HG03378 (cell line): Measurements from ENCODE around the gene SPRR1B.
"Not testable (repeated sequence)": the region's sequence is repeated elsewhere in the genome, so short reads cannot be mapped to it uniquely, and the experiment has no call there.

Source experiments
- ATAC-seq: cut with Tn5 transposase; IDR thresholded peaks from one replicate; pipeline ENCODE4 v1.9.1; 2021; ENCODE audit warnings: mild to moderate bottlenecking, moderate library complexity; ENCODE audit not compliant: unreplicated experiment

SPRR1B gene

DNA sequence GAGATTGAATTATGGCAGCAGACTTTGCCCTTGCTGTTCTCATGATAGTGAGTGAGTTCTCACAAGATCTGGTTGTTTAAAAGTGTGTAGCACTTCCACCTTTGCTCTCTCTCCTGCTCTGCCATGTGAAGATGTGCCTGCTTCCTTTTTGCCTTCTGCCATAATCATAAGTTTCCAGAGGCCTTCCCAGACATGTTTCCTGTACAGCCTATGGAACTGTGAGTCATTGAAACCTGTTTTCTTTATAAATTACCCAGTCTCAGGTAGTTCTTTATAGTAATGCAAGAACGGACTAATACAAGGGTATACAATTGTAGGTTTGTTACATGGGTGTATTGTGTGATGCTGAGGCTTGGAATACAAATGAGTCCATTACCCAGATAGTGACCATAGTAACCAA, 4.2 kb downstream of the SPRR1B start:
- ATAC-seq: no peak

DNA sequence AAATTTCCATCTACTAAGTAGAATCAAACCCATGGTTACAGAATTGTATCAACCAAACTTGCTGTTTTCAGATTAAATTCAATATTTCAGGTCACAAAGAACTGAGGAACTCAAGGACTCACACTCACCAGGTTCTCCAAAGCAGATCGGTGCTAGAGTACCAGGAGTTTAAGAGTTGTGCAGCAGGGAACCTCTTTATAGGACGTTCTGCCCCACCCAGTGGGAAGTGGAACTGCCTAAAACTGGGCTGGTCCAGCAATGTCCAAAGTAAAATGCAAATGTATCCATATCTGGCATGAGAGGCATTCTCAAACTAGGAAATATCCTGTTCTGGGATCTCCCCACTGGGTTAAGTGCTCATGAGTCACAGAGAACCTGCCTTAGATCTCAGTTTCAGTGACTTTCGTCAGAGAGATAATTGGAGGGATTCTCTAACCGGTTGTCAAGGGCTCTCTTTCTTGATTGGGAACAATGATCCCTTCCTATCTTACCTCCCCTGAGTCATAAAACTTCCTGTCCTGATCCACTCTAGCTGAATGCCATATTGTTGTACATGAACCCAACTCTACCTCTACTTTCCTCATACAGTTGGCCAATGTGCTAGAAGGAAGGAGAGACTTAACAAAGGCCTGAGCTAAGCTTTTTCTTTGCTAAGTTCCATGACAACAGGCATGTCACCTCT, 10.1 kb downstream of the SPRR1B start, which contains the start of gene SPRR2D:
Gene SPRR2D (minus strand): TSS at position 171 of the 682 bp plus-strand sequence. CDS start 774 bp downstream, outside the sequence.
- ATAC-seq: no peak

DNA sequence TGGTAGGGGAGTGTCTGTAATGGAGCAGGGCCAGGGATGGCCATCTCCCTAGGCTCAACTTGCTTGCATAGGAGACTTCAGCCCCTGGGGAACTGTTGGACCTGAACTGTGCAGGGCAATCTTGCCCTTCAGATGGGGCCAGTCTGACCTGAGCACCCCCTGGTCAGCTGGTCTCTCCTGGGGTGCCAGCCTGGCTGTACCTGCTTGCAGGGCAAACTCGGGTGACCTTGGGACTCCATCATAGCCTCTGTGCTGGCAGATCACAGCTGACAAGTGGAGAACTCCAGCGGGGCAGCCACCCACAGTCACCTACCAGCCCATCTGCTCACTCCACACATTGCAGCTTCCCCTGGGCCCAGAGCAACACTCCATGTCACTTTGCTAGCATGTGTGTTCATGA, 18.2 kb downstream of the SPRR1B start:
- no peak for ATAC-seq

DNA sequence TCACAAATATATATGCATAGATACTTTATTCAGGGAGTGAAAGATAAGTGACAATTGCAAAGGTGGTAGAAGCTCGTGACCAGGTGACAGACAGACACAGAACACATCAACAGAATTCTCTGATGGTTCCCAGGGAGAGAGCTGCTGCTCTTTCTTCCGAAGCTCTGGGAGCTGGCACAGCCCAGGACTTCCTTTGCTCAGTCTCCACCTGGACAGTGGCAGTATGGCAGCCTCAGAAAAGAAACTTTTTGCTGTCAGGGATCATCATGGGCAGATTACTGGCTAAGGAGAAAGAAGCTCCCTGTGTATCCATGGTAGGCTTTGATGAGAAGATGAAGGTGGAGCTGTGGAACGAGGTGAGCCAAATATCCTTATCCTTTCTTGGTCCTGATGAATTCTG, 25.1 kb downstream of the SPRR1B start:
- not testable (repeated sequence) for ATAC-seq

DNA sequence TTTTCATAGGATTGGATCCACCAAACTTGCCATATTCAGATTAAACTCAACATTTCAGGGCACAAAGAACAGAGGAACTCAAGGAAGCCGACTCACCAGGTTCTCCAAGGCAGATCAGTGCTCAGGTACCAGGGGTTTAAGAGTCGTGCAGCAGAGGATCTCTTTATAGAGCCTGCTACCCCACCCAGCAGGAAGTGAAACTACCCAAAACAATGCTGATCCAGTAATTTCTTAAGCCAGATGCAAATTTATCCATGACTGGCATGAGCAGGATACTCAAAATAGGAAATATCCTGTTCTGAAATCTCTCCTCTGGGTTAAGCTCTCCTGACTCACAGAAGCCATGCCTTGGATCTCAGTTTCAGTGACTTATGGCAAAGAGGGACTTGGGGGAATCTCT, 26.4 kb downstream of the SPRR1B start, which contains the start of gene SPRR2A:
Gene SPRR2A (minus strand): TSS at position 138 of the 400 bp plus-strand sequence. CDS start 777 bp downstream, outside the sequence.
- no peak for ATAC-seq

DNA sequence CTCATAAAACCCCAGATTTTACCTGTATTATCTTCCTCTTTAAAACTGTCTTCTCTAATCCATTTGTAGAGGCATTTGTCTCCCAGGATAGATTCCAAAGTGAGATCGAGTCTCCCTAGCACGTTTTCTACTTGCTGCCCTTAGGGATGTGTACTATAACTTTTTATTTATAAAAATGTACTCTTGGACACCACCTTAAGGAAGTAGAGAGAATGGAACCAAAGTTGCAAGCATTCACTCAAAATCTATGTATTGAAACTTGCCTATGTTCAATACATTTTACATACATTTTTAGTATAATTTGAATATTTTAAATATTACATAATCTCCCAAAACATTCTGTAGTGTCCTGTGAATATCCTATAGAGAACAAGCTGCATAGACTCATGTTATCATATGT, 27.2 kb downstream of the SPRR1B start:
- ATAC-seq: no peak

DNA sequence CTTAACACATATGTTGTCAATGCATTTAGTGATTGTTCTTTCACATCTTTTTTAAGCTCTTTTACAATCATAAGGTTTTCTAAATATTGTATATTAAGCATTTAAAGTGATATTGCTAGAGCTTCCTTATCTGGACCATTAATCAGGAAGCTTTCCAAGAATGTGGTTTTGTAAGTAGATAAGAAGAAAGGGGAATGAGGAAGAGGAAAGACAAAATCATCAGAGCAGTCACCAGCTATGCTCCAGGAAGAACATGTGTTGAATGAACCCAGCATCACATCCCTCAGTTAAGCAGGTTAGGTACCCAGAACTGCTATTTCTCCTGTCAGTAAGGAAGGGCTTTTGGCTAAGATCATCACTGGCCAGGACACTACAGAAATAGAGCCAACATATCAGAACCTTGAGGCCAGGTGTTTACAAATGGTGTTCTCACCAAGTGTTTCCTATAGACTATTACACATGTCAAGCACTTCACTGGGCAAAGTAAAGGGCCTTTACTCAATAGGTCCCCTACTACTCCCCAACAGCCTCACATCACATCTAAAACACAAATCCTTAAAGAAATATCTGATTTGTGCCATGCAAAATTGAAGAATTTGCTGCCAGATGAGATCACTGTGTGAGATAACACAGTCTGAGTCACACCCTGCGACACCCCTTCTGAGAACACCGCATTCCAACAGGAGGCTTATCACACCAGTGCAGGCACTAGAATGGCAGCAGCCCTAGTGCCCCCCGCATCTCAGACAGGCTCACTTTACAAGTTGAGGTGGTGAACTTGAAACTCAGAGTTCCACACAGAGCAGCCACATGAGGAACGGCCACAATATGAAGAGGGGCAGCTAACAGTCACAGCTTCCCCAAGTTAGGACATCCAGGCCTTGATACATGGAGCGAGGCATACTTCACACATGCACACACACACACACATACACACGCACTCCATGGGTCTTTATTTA, 28.1 kb downstream of the SPRR1B start:
- ATAC-seq: no peak

DNA sequence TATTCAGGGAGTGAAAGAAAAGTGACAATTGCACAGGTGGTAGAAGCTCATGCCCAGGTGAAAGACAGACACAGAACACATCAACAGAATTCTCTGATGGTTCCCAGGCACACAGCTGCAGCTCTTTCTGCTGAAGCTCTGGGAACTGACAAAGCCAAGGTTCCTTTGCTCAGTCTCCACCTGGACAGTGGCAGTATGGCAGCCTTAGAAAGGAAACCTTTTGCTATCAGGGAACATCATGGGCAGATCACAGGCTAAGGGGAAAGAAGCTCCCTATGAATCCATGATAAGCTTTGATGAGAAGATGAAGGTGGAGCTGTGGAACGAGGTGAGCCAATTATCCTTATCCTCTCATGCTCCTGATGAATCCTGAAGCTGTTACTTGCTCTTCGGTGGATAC, 39.2 kb downstream of the SPRR1B start:
- ATAC-seq: no peak

DNA sequence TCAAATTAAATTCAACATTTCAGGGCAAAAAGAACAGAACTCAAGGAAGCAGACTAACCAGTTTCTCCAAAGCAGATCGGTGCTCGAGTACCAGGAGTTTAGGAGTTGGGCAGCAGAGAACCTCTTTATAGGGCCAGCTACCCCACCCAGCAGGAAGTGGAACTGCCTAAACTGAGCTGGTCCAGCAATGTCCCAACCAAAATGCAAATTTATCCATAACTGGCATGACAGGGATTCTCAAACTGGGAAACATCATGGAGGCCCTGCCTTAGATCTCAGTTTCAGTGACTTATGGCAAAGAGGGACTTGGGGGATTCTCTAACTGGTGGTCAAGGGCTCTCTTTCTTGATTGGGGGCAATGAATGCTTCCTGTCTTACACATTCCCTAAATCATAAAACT, 40.5 kb downstream of the SPRR1B start, which contains the start of gene SPRR2B:
Gene SPRR2B (minus strand): TSS at position 101 of the 400 bp plus-strand sequence. CDS start 772 bp downstream, outside the sequence.
- ATAC-seq: no peak

DNA sequence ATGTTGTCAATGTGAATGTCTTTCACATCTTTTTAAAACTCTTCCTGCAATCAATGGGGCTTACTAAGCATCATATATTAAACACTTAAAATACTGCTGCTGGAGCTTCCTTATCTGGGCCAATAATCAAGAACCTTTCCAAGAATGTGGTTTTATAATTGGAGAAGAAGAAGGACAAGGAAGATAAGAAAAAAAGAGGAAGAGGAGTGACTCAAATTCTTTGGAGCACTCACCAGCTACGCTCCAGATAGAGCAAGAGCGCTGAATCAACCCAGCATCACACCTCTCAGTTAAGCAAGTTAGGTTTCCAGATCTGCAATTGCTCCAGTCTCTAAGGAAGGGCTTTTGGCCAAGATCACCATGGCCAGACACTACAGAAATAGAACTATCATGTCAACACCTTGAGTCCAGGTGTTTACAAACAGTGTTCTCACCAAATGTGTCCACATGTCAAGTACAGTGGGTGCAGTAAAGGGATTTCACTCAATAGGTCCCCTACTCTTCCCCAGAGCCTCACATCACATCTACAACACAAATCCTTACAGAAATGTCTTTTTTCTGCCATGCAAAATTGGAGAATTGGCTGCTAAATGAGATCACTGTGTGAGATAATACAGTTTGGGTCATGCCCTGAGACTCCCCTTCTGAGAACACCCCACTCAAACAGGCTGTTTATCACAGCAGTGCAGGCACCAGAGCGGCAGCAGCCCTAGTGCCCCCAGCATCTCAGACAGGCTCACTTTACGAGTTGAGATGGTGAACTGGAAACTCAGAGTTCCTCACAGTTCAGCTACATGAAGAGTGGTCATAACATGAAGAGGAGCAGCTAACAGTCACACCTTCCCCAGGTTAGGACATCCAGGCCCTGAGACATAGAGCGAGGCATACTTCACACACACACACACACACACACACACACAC, 42.1 kb downstream of the SPRR1B start:
- ATAC-seq: no peak

DNA sequence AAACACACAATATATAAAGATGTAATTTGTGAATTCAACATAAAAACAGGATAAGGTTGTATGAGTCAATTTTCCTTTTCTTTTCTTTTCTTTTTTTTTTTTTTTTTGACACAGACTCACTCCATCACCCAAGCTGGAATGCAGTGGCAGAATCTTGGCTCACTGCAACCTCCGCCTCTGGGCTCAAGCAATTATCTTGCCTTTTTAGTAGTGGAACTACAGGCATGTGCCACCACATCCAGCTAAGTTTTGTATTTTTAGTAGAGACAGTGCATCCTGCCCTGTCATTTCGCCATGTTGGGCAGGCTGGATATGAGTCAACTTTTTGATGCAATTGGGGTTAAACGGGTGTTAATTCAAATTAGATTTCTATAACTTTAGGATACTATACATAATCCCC, 50.7 kb downstream of the SPRR1B start:
- ATAC-seq: no peak
